Measurements from ENCODE around the gene OSER1. TPM values are rescaled to one million over a fixed set of nuclear protein-coding genes. Genes with fewer than 3 reads are reported as not detected.

OSER1 gene
- total RNA-seq, 1 experiment from 2014 or later: 35.7 TPM

DNA sequence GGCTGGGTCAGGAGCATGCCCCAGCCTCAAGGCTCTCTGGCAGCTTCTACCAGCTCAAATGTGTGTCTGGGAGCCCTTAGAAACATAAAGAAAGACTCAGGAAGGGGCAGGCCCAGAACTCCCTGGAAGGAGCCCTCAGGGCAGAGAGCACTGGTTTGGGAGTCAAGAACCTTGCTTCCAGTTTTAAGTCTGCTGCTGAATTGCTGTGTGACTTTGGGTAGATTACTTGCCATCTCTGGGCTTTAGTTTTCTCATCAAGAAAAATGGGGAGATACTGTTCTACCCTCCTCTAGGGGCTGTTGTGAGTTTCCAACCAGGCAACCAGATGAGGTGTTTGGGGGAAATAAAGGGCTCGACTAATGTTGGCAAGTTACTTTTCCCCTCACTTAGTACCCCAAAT is 45.4 kb upstream of the OSER1 start:
- H3K4me1 Mint-ChIP-seq: peaks cover 15 to 19% of the 10 kb centered on the region in 2 experiments
- Histone ChIP-seq H3K27me3 (ENCODE audit: insufficient read depth, low read length) (no peaks in the 10 kb centered on the region), H2BK5ac (ENCODE audit: insufficient read length, low read length) (no peak overlapping the region), H3K18ac (ENCODE audit: insufficient read length, low read depth, low read length) (no peak overlapping the region), H2BK15ac (ENCODE audit: low read depth, low read length) (no peak overlapping the region), H2BK20ac (ENCODE audit: low read depth, low read length, poor library complexity, severe bottlenecking) (no peak overlapping the region), H4K5ac (ENCODE audit: insufficient read length, low read depth, low read length) (no peak overlapping the region), H3K9me3 (ENCODE audit: control insufficient read depth, low read depth, low read length) (no peaks in the 10 kb centered on the region), H4K8ac (replicated peaks; ENCODE audit: insufficient read length, low read depth, low read length) (no peak overlapping the region), H3K56ac (ENCODE audit: insufficient read length, low read depth, low read length) (no peak overlapping the region), H3K9ac (ENCODE audit: extremely low read depth, insufficient read length, low read length) (no peak overlapping the region), H3K23me2 (ENCODE audit: insufficient read length, low read depth, low read length, poor library complexity, severe bottlenecking) (no peaks in the 10 kb centered on the region), H2BK12ac (ENCODE audit: insufficient read length, low read depth, low read length) (no peak overlapping the region), H3K79me1 (ENCODE audit: insufficient read depth, low read depth, low read length, poor library complexity, severe bottlenecking) (no peaks in the 10 kb centered on the region), H4K20me1 (ENCODE audit: control insufficient read depth, insufficient read depth, insufficient read length) (no peaks in the 10 kb centered on the region), H3T11ph (ENCODE audit: low read length) (no peak overlapping the region), H2AK5ac (ENCODE audit: insufficient read length, low read length) (no peak overlapping the region), H2BK120ac (ENCODE audit: low read depth, low read length, poor library complexity, severe bottlenecking) (no peak overlapping the region), H2AFZ (ENCODE audit: low read length) (no peak overlapping the region), H3K23ac (ENCODE audit: insufficient read length, low read depth, low read length) (no peak overlapping the region), H4K91ac (ENCODE audit: insufficient read length, low read depth, low read length) (no peak overlapping the region), H3K79me2 (ENCODE audit: insufficient read depth, low read length) (no peaks in the 10 kb centered on the region), H3K4me1 (ENCODE audit: insufficient read depth, low read length) (no peaks in the 10 kb centered on the region), H3K27ac (ENCODE audit: insufficient read length, low read depth, low read length) (no peak overlapping the region), H3K4me2 (ENCODE audit: insufficient read depth, insufficient read length, low read length) (no peak overlapping the region), H3K14ac (ENCODE audit: insufficient read depth, low read length) (no peak overlapping the region), H3K4ac (ENCODE audit: low read depth, low read length) (no peak overlapping the region)
- DNase-seq: no peak
- H3K27me3 Mint-ChIP-seq (ENCODE audit: low read depth): no peaks in the 10 kb centered on the region; the same call in 1 of the 2 replicates
- no peak overlapping the region for H3K27ac Mint-ChIP-seq
- WGBS (ENCODE audit: extremely low coverage, insufficient read length, low lambda C conversion rate): no CpG with 5 or more reads among the region's 1 CpG
- no peaks in the 10 kb centered on the region for H3K36me3 Mint-ChIP-seq (ENCODE audit: insufficient read depth in 1 of 3, low read depth in 3 of 3)
- TF ChIP-seq, protein P1, sequence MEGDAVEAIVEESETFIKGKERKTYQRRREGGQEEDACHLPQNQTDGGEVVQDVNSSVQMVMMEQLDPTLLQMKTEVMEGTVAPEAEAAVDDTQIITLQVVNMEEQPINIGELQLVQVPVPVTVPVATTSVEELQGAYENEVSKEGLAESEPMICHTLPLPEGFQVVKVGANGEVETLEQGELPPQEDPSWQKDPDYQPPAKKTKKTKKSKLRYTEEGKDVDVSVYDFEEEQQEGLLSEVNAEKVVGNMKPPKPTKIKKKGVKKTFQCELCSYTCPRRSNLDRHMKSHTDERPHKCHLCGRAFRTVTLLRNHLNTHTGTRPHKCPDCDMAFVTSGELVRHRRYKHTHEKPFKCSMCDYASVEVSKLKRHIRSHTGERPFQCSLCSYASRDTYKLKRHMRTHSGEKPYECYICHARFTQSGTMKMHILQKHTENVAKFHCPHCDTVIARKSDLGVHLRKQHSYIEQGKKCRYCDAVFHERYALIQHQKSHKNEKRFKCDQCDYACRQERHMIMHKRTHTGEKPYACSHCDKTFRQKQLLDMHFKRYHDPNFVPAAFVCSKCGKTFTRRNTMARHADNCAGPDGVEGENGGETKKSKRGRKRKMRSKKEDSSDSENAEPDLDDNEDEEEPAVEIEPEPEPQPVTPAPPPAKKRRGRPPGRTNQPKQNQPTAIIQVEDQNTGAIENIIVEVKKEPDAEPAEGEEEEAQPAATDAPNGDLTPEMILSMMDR (conservative IDR thresholded peaks at IDR 0.05): no peak
- no peak overlapping the region for H3K4me3 Mint-ChIP-seq
- H3K9me3 Mint-ChIP-seq: no peaks in the 10 kb centered on the region
